HG03442 (cell line): Measurements from ENCODE around the gene SHISA7.
A peak's percentile ranks its signal among the peaks of the same experiment; 100 is the strongest.

Experiments used
- ATAC-seq: cut with Tn5 transposase; IDR thresholded peaks from one replicate; pipeline ENCODE4 v1.9.1; 2021; ENCODE audit warnings: mild to moderate bottlenecking, moderate library complexity; ENCODE audit not compliant: unreplicated experiment

Gene SHISA7

GRCh38 chr19:55482156-55482961, 39.3 kb upstream of the SHISA7 start:
- ATAC-seq = no peak

- no peak for ATAC-seq
These were observed 38.7 kb upstream of the SHISA7 start for GRCh38 chr19:55481794-55482155.

GRCh38 chr19:55481148-55481793, 38.2 kb upstream of the SHISA7 start:
- no peak for ATAC-seq

DNA sequence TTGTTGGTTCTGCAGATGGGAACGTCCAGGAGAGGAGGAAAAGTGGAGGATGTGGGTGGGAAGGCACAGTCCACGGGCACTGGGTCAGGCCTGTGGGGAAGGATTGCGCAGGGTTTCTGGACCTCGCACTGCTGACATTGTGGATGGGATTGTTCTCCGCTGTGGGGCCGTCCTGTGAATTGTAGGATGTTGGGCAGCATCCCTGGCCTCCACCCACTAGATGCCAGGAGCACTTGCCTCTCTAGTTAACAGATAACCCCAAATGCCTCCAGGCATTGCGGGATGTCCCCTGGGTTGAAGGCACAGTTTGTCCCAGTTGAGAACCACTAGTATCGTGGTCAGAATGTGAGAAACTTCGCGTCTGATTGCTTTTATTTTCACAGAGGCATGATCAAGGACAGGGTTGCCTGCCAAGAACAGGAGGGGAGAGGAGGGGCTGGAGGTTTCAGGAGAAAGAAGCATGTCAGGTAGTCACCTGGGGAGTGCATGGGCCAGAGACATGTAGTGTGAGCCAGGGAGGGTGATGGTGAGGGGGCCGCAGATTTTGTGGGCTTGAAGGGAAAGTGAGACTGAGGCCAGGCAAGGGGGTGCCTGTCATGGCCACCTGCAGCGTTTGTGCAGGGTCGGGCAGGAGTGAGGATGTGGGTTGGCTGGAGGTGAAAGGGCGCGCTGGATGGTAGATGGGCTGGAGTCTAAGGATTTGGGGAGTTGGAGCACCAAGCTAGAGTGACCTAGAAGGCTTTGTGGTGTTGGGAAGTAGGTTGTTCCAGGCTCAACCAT, 36.5 kb upstream of the SHISA7 start:
- no peak for ATAC-seq

DNA sequence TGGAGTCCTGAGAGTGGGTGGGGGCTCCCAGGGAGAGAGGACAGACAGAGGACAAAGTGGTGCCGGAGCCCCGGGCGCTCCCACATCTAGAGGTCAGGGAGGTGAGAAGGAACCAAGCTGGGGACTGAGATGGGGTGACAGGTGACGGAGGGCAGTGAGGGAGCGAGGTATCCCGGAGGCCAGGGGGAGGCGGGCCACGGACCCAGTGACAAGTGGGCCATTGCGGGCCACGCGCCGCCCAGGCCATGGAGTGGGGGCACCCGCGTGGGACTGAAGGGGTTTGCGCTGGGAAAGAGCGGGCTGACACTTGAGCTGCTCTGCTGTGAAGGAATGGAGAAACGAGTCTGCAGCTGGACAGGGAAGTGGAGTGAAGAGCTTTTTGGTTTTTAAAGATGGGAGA, 35.9 kb upstream of the SHISA7 start:
- ATAC-seq = no peak

GRCh38 chr19:55478364-55478763, 35.3 kb upstream of the SHISA7 start:
- ATAC-seq = no peak

DNA sequence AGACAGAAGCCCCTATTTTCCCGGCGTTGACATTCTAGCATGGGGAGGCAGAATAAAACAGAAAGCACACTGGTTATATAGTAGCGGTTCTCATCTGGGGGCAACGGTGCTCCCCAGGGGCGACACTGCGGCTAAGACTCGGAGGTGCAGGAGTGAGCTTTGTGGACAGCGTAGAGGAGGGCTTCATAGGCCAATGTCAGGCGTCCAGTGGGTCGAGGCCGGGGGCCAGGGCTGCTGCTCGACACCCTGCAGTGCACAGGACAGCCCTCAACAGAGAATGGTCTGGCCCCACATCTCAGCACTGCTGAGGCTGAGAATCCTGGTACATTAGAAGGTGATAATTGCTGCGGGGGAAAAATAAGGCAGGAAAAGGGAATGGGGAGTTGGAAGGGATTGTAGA, 34.8 kb upstream of the SHISA7 start:
- ATAC-seq = no peak

- ATAC-seq = peak; percentile 82
These were observed 33.1 kb upstream of the SHISA7 start, which contains the start of gene ZNF628 for GRCh38 chr19:55476100-55476775. TSS of gene ZNF628 (plus strand) at chr19:55476617. CDS start at chr19:55479911, 3,294 bp downstream.

DNA sequence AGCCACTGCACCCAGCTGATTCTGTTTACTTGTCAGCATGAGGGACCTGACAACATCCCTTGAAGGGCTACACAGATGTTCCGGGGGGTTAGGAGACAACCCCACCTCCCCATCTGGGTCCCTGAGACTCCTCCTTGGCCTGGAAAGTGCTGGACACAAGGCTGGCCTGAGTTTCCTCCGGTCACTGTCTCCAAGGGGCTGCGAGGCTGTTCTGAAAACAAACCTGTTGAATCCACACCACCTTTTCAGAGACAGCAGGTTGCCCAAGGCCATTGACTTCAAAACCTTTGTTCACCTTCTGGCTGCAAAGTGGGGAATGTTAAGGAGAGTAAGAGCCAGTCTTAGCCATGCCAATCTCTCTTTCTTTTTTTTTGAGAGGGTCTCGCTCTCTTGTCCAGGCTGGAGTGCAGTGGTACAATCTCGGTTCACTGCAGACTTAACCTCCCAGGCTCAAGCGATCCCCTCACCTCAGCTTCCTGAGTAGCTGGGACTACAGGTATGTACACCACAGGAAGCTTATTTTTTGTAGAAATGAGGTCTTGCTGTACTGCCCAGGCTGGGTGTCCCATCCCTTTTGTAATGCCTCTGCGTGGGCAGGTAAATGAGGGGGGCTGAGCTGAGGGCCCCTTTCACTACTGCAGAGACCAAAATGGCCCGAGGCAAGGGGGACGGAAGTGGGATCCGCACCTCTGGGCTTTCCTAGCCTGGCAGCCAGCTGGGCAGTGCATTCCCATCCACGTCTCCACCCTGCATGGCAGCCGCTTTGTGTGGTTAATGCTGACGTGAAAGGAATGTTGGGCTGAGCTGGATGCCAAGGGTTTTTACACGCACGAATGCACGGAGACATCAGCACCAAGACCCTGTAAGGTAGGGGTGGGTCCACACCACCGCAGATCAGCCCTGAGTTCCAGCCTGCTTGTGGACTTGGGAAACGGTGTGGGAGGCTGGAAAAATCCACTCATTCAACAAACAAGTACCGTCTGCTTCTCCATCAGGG, 31.5 kb upstream of the SHISA7 start:
- no peak for ATAC-seq

DNA sequence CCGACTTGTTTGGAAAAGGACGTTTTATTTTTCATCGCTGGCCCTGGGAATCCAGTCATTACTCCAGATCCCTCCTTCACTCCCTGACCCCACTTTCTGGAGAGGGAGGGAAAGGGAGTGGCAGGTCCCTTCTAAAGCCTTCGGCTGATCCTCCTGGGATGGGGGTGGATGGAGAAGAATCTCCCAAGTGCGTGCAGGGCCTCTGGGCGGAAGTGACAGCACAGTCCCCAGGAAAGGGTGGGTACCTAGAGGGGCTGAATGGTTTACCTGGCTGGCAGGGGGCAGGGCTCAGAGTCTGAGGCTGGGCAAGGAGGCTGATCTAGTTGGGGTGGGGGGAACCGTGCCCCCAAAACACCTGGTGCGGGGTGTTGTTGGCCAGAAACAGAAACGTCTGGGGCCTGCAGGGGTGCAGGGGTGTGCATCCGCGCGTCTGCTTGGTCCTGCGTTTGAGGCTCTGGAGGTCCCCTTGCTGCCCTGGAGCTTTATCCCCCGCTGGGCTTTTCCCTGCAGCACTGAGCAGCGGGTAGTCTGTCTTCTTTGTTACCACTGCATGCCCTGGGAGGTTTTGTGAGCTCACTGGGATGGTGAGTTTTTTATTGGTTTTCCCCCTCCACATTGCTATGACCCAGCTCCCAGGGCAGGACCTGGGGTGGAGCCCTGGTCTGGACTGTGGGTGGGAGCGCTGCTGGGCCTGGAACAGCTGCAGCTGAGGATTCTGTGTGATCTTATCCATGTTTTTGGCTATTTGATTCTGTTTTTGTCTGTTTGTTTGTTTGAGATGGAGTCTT, 30.3 kb upstream of the SHISA7 start:
- ATAC-seq = no peak

GRCh38 chr19:55472463-55472862, 29.4 kb upstream of the SHISA7 start:
- no peak for ATAC-seq

DNA sequence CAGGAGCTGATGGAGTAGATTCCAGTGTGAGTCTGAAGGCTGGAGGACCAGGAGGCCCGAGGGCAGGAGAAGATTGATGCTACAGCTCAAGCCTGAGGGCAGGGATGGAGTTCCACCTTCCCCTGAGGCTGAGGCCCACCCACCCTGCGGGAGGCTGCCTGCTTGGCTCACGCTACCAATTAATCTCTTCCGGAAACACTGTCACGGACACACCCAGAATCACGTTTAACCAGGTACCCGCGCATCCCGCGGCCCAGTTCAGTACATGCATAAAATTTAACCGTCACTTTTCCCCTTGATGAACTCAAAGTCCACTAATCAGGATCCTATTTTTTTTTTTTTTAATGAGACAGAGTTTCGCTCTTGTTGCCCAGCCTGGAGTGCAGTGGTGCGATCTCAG, 28.2 kb upstream of the SHISA7 start:
- ATAC-seq = no peak

DNA sequence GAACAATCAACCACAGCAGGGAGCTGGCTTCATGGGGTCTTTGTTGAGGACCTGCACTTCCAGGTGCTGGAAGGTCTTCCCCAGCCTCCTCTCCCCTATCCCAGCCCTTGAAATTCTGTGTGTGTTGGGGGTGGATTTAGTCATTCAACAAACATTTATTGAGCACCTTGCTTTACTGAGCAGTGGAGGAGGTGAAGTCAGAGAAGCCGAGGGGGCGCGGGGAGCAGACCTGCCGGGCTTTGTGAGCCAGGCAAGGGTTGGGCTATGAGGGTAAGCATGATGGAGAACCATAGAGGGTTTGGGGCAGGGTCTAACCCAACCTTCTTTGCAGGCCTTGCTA, 24.9 kb upstream of the SHISA7 start:
- ATAC-seq = no peak

GRCh38 chr19:55467236-55468053, 24.3 kb upstream of the SHISA7 start:
- no peak for ATAC-seq

DNA sequence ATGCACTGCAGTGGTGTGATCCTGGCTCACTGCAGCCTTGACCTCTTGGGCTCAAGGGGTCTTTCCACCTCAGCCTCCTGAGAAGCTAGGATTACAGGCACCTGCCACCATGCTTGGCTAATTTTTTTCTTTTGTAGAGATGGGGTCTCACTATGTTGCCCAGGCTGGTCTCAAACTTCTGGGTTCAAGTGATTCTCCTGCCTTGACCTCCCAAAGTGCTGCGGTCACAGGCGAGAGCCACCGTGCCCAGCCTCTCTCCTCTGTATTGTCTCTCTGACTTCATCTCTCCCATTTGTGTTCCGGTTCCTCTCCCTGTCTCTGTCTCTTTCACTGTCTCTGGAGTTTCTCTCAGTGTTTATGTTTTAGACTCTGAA, 23.1 kb upstream of the SHISA7 start:
- no peak for ATAC-seq

DNA sequence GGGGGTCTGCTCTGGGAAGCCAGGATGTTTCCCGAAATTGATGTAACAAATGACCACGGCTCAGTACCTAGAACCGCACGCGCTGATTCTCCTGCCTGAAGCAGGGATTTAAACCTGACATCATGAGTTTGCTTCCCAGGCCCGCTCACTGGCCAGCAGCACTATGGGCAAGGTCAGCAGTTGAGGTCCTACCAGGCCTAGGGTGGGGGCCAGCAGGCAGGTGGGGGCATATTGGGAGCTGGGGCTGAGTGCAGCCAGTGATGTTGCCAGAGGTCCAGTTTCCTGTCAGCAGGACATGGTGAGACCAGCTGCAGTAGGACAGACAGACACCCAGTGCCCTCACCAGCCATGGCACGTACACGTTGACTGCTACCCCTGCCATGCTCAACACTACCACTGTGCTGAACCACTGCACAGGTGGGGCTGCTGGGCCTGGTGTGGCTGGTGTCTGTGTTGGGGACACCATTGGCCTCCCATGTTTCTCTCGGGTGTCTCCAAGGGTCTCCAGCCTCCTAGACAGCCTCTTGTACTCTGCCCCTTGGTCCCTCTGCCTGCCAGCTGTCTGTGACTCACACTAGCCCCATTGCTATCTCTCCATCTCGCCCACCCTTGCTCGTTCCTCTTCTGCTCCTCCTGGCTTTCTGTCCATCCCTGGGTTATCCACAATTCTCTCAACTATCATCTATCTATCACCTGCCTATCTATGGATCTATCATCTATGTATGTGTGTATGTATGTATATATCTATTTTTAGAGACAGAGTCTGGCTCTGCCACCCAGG, 22.6 kb upstream of the SHISA7 start:
- no peak for ATAC-seq

- no peak for ATAC-seq
These were observed 21.6 kb upstream of the SHISA7 start, which contains the start of gene C19orf85 for GRCh38 chr19:55464662-55465054. TSS of gene C19orf85 (minus strand) at chr19:55464751. CDS start at chr19:55464554, 197 bp downstream.
